ENCODE measurements around the gene PEAK1. TPM values are rescaled to one million over a fixed set of nuclear protein-coding genes. Genes with fewer than 3 reads are reported as not detected.

Gene PEAK1
- total RNA-seq, 2 donors from 2014 or later, result 25.4 to 38.4 TPM

GRCh38 chr15:77060546-77060945 is 359.4 kb downstream of the PEAK1 start:
- no peaks in the 10 kb centered on the region for H3K36me3 Mint-ChIP-seq (ENCODE audit: low read depth)
- H3K27me3 Mint-ChIP-seq (ENCODE audit: insufficient read depth), result no peaks in the 10 kb centered on the region
- H3K27ac Mint-ChIP-seq, result no peak overlapping the region
- Histone ChIP-seq H3K27ac (ENCODE audit: low read depth, low read length) (no peak overlapping the region), H3K9me3 (ENCODE audit: control insufficient read depth, low read length) (no peaks in the 10 kb centered on the region), H3K4me1 (ENCODE audit: control insufficient read depth, insufficient read depth, low read length) (no peaks in the 10 kb centered on the region), H3K4me3 (ENCODE audit: low read length) (no peak overlapping the region), H3K36me3 (ENCODE audit: control insufficient read depth, insufficient read depth, low read length) (no peaks in the 10 kb centered on the region), H3K27me3 (ENCODE audit: control insufficient read depth, insufficient read depth, low read length, poor library complexity, severe bottlenecking) (no peaks in the 10 kb centered on the region), H3K9ac (ENCODE audit: extremely low read depth, low read length, poor library complexity, severe bottlenecking) (no peak overlapping the region)
- TF ChIP-seq CTCF (conservative IDR thresholded peaks at IDR 0.05), result no peak
- peaks cover 5% of the 10 kb centered on the region for H3K4me1 Mint-ChIP-seq
- H3K9me3 Mint-ChIP-seq, result no peaks in the 10 kb centered on the region
- H3K4me3 Mint-ChIP-seq, result no peak overlapping the region
- no peak for DNase-seq

GRCh38 chr15:77059786-77060361 is 360.0 kb downstream of the PEAK1 start:
- H3K27ac Mint-ChIP-seq, result no peak overlapping the region
- no peaks in the 10 kb centered on the region for H3K36me3 Mint-ChIP-seq (ENCODE audit: low read depth)
- 75% methylated on average over 2 of the region's 2 CpGs; no CpG with 5 or more reads in 1 of the 2 experiments for WGBS, 2 experiments (ENCODE audit: insufficient coverage in 1 of 2, insufficient read length in 1 of 2)
- H3K4me1 ChIP-seq (ENCODE audit: control insufficient read depth, insufficient read depth, low read length), result no peaks in the 10 kb centered on the region
- DNase-seq, result no peak
- no peaks in the 10 kb centered on the region for H3K36me3 ChIP-seq (ENCODE audit: control insufficient read depth, insufficient read depth, low read length)
- no peak overlapping the region for H3K27ac ChIP-seq (ENCODE audit: low read depth, low read length)
- no peaks in the 10 kb centered on the region for H3K27me3 ChIP-seq (ENCODE audit: control insufficient read depth, insufficient read depth, low read length, poor library complexity, severe bottlenecking)
- no peaks in the 10 kb centered on the region for H3K9me3 Mint-ChIP-seq
- no peaks in the 10 kb centered on the region for H3K27me3 Mint-ChIP-seq (ENCODE audit: insufficient read depth)
- H3K4me3 ChIP-seq (ENCODE audit: low read length), result no peak overlapping the region
- H3K9me3 ChIP-seq (ENCODE audit: control insufficient read depth, low read length), result no peaks in the 10 kb centered on the region
- no peak overlapping the region for H3K9ac ChIP-seq (ENCODE audit: extremely low read depth, low read length, poor library complexity, severe bottlenecking)
- peaks cover 5% of the 10 kb centered on the region for H3K4me1 Mint-ChIP-seq
- H3K4me3 Mint-ChIP-seq, result no peak overlapping the region
- TF ChIP-seq CTCF (conservative IDR thresholded peaks at IDR 0.05), result no peak

- Histone ChIP-seq H3K36me3 (ENCODE audit: control insufficient read depth, insufficient read depth, low read length) (peaks cover 9% of the 10 kb centered on the region), H3K9me3 (ENCODE audit: control insufficient read depth, low read length) (no peaks in the 10 kb centered on the region), H3K9ac (ENCODE audit: extremely low read depth, low read length, poor library complexity, severe bottlenecking) (no peak overlapping the region), H3K4me3 (ENCODE audit: low read length) (no peak overlapping the region), H3K27me3 (ENCODE audit: control insufficient read depth, insufficient read depth, low read length, poor library complexity, severe bottlenecking) (no peaks in the 10 kb centered on the region), H3K27ac (ENCODE audit: low read depth, low read length) (no peak overlapping the region), H3K4me1 (ENCODE audit: control insufficient read depth, insufficient read depth, low read length) (no peaks in the 10 kb centered on the region)
- no peak for TF ChIP-seq CTCF (conservative IDR thresholded peaks at IDR 0.05)
- H3K4me3 Mint-ChIP-seq, result no peak overlapping the region
- no peak for DNase-seq
- peaks cover 8% of the 10 kb centered on the region for H3K4me1 Mint-ChIP-seq
- peaks cover 7% of the 10 kb centered on the region for H3K36me3 Mint-ChIP-seq (ENCODE audit: low read depth)
- no peaks in the 10 kb centered on the region for H3K9me3 Mint-ChIP-seq
- WGBS, 2 experiments (ENCODE audit: insufficient coverage in 1 of 2, insufficient read length in 1 of 2), result 91 to 97% methylated on average over 3 of the region's 4 CpGs
- H3K27me3 Mint-ChIP-seq (ENCODE audit: insufficient read depth), result no peaks in the 10 kb centered on the region
- no peak overlapping the region for H3K27ac Mint-ChIP-seq
Measured at GRCh38 chr15:77058468-77058867, 361.4 kb downstream of the PEAK1 start.

All from endodermal cell (in vitro differentiated cells).